HepG2 (cell line): ENCODE data around the gene TMEM209. TPM values are rescaled to one million over a fixed set of nuclear protein-coding genes. Genes with fewer than 3 reads are reported as not detected.

Experiments
- BATF2 ChIP-seq: sonication (generic); formaldehyde crosslinking; IDR thresholded peaks from 2 replicates; pipeline ENCODE4 v1.8.0; 2022; ENCODE audit warnings: mild to moderate bottlenecking, missing genetic modification reagents, moderate library complexity
- E2F2 ChIP-seq: sonication (generic); formaldehyde crosslinking; IDR thresholded peaks from 2 replicates; pipeline ENCODE4 v1.4.0; 2020; ENCODE audit warnings: missing genetic modification reagents, borderline replicate concordance
- GZF1 ChIP-seq: sonication (generic); formaldehyde crosslinking; IDR thresholded peaks from 2 replicates; pipeline ENCODE4 v1.5.1; 2020; ENCODE audit warnings: mild to moderate bottlenecking, missing genetic modification reagents
- JARID2 ChIP-seq: sonication (generic); formaldehyde crosslinking; IDR thresholded peaks from 2 replicates; pipeline ENCODE4 v1.8.1; 2023; ENCODE audit warnings: missing genetic modification reagents, inconsistent platforms; ENCODE audit not compliant: insufficient replicate concordance
- KDM2A ChIP-seq: sonication (generic); formaldehyde crosslinking; IDR thresholded peaks from 2 replicates; pipeline ENCODE4 v1.4.0; 2020; ENCODE audit warnings: low read depth, missing genetic modification reagents, borderline replicate concordance
- MEIS2 ChIP-seq: sonication (generic); formaldehyde crosslinking; IDR thresholded peaks from 2 replicates; pipeline ENCODE4 v1.9.0; 2021; ENCODE audit warnings: mild to moderate bottlenecking, missing genetic modification reagents
- MIER2 ChIP-seq: IDR thresholded peaks from 2 replicates; pipeline ENCODE4 v1.6.1; 2016; ENCODE audit warnings: missing biosample characterization, missing genetic modification reagents
- MNT ChIP-seq: fragments of 450-650 bp; IDR thresholded peaks from 2 replicates; pipeline ENCODE4 v1.6.1; 2016
- PLSCR1 ChIP-seq: sonication (generic); formaldehyde crosslinking; IDR thresholded peaks from 2 replicates; pipeline ENCODE4 v1.5.0; 2020; ENCODE audit warnings: missing genetic modification reagents, mild to moderate bottlenecking, borderline replicate concordance
- TEAD3 ChIP-seq: optimal IDR thresholded peaks from 2 replicates; pipeline ENCODE3; 2016; ENCODE audit warnings: borderline replicate concordance
- TMF1 ChIP-seq: sonication (generic); formaldehyde crosslinking; IDR thresholded peaks from 2 replicates; pipeline ENCODE4 v1.8.1; 2022; ENCODE audit warnings: low read depth, missing genetic modification reagents
- ZC3H13 ChIP-seq: sonication (generic); formaldehyde crosslinking; IDR thresholded peaks from 2 replicates; pipeline ENCODE4 v1.8.1; 2023; ENCODE audit warnings: mild to moderate bottlenecking, missing genetic modification reagents, moderate library complexity
- ZKSCAN1 ChIP-seq: fragments of 150-350 bp; IDR thresholded peaks from 2 replicates; pipeline ENCODE4 v1.6.1; 2014; ENCODE audit warnings: low read length
- ZNF17 ChIP-seq: sonication (generic); formaldehyde crosslinking; IDR thresholded peaks from 2 replicates; pipeline ENCODE4 v1.5.0; 2020; ENCODE audit warnings: mild to moderate bottlenecking, missing genetic modification reagents
- ZNF256 ChIP-seq: sonication (generic); formaldehyde crosslinking; conservative IDR thresholded peaks from 2 replicates; pipeline ENCODE4 v1.4.0; 2020; ENCODE audit warnings: missing genetic modification reagents
- ZNF275 ChIP-seq: sonication (generic); formaldehyde crosslinking; IDR thresholded peaks from 2 replicates; pipeline ENCODE4 v1.8.0; 2022; ENCODE audit warnings: missing genetic modification reagents, mild to moderate bottlenecking, inconsistent platforms, borderline replicate concordance
- ZNF770 ChIP-seq: sonication (generic); formaldehyde crosslinking; IDR thresholded peaks from 2 replicates; pipeline ENCODE4 v1.5.0; 2020; ENCODE audit warnings: mild to moderate bottlenecking, missing genetic modification reagents
- ZNF879 ChIP-seq: sonication (generic); formaldehyde crosslinking; IDR thresholded peaks from 2 replicates; pipeline ENCODE4 v1.8.1; 2023; ENCODE audit warnings: missing genetic modification reagents
- ZSCAN21 ChIP-seq: sonication (generic); formaldehyde crosslinking; IDR thresholded peaks from 2 replicates; pipeline ENCODE4 v1.8.0; 2022; ENCODE audit warnings: mild to moderate bottlenecking, missing genetic modification reagents, moderate library complexity, borderline replicate concordance
- polyA plus RNA-seq, 8 experiments: library from polyadenylated mRNA; depleted of rRNA in 3 of 8; stranded (reverse) in 7 of 8; unstranded in 1 of 8; fragments of >200 nt; fragmentation: Illumina TruSeq in 4 of 8; extraction: Trizol in 4 of 8; gene quantifications; 2 replicates each; pipeline versions ENCODE4 v1.2.1 to v1.2.3, GENCODE V29; 2011 to 2016; ENCODE audit warnings: low read depth in 4 of 8, missing spikeins in 1 of 8, mixed read lengths in 1 of 8; ENCODE audit not compliant: insufficient read depth in 1 of 8
- total RNA-seq, 5 experiments: library from RNA; depleted of rRNA; stranded (reverse); fragments of >200 nt; fragmentation: Illumina TruSeq; extraction: Trizol; gene quantifications; 2 replicates each; pipeline ENCODE4 v1.2.3, GENCODE V29; 2016; ENCODE audit warnings: low read depth in 1 of 5

TMEM209 gene
- total and polyA plus RNA-seq, 2 of the 13 experiments (the other 11 are each of a cell fraction or from before 2014, with no cell fraction given): 14.5 to 15.6 TPM

- TF ChIP-seq MEIS2 (0 out of 2 replicates have a peak, but pooled peaks have one; percentile 26), TMF1 (CRISPR knock-in tag) (no peak), ZKSCAN1 (0 out of 2 replicates have a peak, but pooled peaks have one; percentile 38), ZSCAN21 (CRISPR knock-in tag) (no peak), GZF1 (no peak), ZNF256 (CRISPR knock-in tag) (no peak; the same call in 1 of the 2 replicates), ZNF770 (CRISPR knock-in tag) (no peak), JARID2 (CRISPR knock-in tag) (peak; percentile 30), ZNF17 (CRISPR knock-in tag) (no peak), PLSCR1 (no peak), E2F2 (CRISPR knock-in tag) (no peak; the same call in 1 of the 2 replicates), BATF2 (CRISPR knock-in tag) (0 out of 2 replicates have a peak, but pooled peaks have one; percentile 35), TEAD3 (CRISPR knock-in tag) (peak; percentile 42), KDM2A (CRISPR knock-in tag) (peak; percentile 85), ZC3H13 (CRISPR knock-in tag) (no peak), ZNF275 (CRISPR knock-in tag) (peak; percentile 48), MNT (no peak), ZNF879 (CRISPR knock-in tag) (no peak), MIER2 (CRISPR knock-in tag) (no peak)
Measured at GRCh38 chr7:130205084-130205947, at the start of gene TMEM209 (continued).
